ENCODE results near the gene HTR2A.

Gene HTR2A

DNA sequence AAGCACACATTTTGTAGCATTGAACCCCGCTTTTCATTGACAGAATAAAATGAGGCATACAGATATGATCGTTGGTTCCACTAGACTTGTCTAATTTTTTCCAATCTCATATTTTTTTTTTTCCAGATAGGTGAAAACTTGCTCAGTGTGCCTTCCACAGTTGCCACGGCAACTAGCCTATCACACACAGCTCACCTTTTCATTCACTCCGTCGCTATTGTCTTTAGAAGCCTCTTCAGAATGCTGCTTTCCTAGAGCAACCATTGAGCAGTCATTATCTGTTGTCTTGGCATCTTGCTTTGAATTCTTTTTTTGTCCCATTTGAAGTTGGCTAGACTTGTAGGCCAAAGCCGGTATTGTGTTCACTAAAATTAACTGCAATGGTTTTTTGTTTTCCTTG lies 62.2 kb downstream of the HTR2A start:
- Histone ChIP-seq H3K9me3 (ENCODE audit: insufficient read depth, low read length) (no peaks in the 10 kb centered on the region), H3K27ac (ENCODE audit: low read depth, low read length) (no peak overlapping the region), H3K36me3 (ENCODE audit: low read length) (no peaks in the 10 kb centered on the region), H4K20me1 (ENCODE audit: low read depth, low read length) (no peaks in the 10 kb centered on the region), H2AFZ (ENCODE audit: low read depth, low read length, severe bottlenecking) (no peak overlapping the region), H3K9me2 (replicated peaks; ENCODE audit: insufficient read depth, low read length) (no peaks in the 10 kb centered on the region), H3K4me2 (ENCODE audit: low read depth, low read length, poor library complexity, severe bottlenecking) (no peak overlapping the region), H3K79me2 (ENCODE audit: insufficient read depth, low read length) (no peaks in the 10 kb centered on the region), H3K27me3 (ENCODE audit: low read length) (no peaks in the 10 kb centered on the region), H3K4me3 (ENCODE audit: insufficient read depth, low read length, poor library complexity, severe bottlenecking) (no peak overlapping the region), H3F3A (ENCODE audit: insufficient read depth) (no peaks in the 10 kb centered on the region), H3K9ac (ENCODE audit: low read length) (no peak overlapping the region)
- TF ChIP-seq EZH2phosphoT487 (conservative IDR thresholded peaks at IDR 0.05; ENCODE audit: low read length), result no peak
- TF ChIP-seq, protein P1, sequence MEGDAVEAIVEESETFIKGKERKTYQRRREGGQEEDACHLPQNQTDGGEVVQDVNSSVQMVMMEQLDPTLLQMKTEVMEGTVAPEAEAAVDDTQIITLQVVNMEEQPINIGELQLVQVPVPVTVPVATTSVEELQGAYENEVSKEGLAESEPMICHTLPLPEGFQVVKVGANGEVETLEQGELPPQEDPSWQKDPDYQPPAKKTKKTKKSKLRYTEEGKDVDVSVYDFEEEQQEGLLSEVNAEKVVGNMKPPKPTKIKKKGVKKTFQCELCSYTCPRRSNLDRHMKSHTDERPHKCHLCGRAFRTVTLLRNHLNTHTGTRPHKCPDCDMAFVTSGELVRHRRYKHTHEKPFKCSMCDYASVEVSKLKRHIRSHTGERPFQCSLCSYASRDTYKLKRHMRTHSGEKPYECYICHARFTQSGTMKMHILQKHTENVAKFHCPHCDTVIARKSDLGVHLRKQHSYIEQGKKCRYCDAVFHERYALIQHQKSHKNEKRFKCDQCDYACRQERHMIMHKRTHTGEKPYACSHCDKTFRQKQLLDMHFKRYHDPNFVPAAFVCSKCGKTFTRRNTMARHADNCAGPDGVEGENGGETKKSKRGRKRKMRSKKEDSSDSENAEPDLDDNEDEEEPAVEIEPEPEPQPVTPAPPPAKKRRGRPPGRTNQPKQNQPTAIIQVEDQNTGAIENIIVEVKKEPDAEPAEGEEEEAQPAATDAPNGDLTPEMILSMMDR (IDR thresholded peaks at IDR 0.05; ENCODE audit: insufficient read depth, low read length, poor library complexity, severe bottlenecking), result no peak

DNA sequence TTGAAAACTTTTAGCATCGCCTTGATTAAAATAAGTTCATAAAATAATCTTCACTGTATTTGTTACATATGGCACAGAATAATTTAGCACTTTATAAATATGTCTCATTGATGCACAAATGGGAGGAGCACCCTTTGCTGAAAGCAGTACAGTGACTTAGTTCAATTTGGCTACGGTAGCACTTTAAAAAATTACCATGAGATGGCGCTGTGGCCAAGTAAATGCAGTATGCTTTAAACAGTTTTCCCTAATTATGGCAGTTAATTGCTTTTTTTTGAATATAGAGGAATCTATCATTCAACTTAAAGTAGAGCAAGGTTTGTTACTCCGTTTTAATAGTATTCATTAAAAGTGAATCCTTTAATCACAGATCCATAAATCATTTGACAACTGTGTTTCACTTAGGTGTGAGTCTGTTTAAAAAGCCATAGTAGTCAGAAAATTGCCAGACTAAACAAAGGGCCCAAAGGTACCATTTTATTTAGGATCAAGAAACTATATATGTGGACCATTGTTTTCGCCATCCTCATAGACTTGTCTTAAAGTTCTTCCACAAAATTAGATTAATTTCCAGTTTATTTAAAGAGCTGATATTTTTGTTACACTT lies 65.2 kb downstream of the HTR2A start:
- H3K4me2 ChIP-seq (ENCODE audit: low read depth, low read length, poor library complexity, severe bottlenecking), result no peak overlapping the region
- no peaks in the 10 kb centered on the region for H3K9me3 ChIP-seq (ENCODE audit: insufficient read depth, low read length)
- H3K27me3 ChIP-seq (ENCODE audit: low read length), result no peaks in the 10 kb centered on the region
- H4K20me1 ChIP-seq (ENCODE audit: low read depth, low read length), result no peaks in the 10 kb centered on the region
- no peaks in the 10 kb centered on the region for H3K9me2 ChIP-seq (replicated peaks; ENCODE audit: insufficient read depth, low read length)
- no peak overlapping the region for H2AFZ ChIP-seq (ENCODE audit: low read depth, low read length, severe bottlenecking)
- H3K4me3 ChIP-seq (ENCODE audit: insufficient read depth, low read length, poor library complexity, severe bottlenecking), result no peak overlapping the region
- no peaks in the 10 kb centered on the region for H3K79me2 ChIP-seq (ENCODE audit: insufficient read depth, low read length)
- TF ChIP-seq EZH2phosphoT487 (conservative IDR thresholded peaks at IDR 0.05; ENCODE audit: low read length), result no peak
- TF ChIP-seq, protein P1 (IDR thresholded peaks at IDR 0.05; ENCODE audit: insufficient read depth, low read length, poor library complexity, severe bottlenecking), result peak; percentile 82
- H3K27ac ChIP-seq (ENCODE audit: low read depth, low read length), result no peak overlapping the region
- no peak overlapping the region for H3K9ac ChIP-seq (ENCODE audit: low read length)
- H3F3A ChIP-seq (ENCODE audit: insufficient read depth), result no peaks in the 10 kb centered on the region
- no peaks in the 10 kb centered on the region for H3K36me3 ChIP-seq (ENCODE audit: low read length)

DNA sequence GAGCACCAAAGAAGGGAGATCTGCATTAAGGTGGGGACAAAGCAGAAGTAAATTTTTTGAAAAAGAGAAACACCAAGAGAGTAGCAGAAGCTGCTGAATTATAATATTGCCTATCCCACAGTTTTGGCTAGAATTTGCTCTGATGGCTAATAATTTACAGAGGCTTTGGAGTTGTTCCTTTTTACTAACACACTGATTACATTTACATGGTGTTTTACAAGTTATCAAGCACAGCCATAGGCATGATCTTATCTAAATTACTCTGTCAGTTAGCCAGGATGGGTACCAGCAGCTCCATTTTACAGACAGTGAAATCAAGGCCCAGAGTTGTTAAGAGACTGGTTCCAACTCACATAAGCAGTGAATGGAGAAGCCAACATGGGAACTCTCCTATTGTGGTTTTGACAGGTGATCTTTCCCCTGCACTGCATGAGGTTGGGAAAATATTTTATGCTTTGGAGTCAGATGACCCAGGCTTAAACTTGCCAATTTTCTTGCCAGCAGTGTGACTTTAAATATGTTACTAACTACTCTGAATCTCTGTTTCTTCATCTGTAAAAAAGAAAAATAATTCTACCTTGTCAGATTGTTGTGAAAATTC lies 66.3 kb downstream of the HTR2A start:
- TF ChIP-seq EZH2phosphoT487 (conservative IDR thresholded peaks at IDR 0.05; ENCODE audit: low read length), result no peak
- TF ChIP-seq, protein P1 (IDR thresholded peaks at IDR 0.05; ENCODE audit: insufficient read depth, low read length, poor library complexity, severe bottlenecking), result no peak
- Histone ChIP-seq H3K79me2 (ENCODE audit: insufficient read depth, low read length) (no peaks in the 10 kb centered on the region), H3K9ac (ENCODE audit: low read length) (no peak overlapping the region), H3K9me2 (replicated peaks; ENCODE audit: insufficient read depth, low read length) (no peaks in the 10 kb centered on the region), H3K9me3 (ENCODE audit: insufficient read depth, low read length) (no peaks in the 10 kb centered on the region), H3K36me3 (ENCODE audit: low read length) (no peaks in the 10 kb centered on the region), H3K27me3 (ENCODE audit: low read length) (no peaks in the 10 kb centered on the region), H4K20me1 (ENCODE audit: low read depth, low read length) (no peaks in the 10 kb centered on the region), H3K27ac (ENCODE audit: low read depth, low read length) (no peak overlapping the region), H2AFZ (ENCODE audit: low read depth, low read length, severe bottlenecking) (no peak overlapping the region), H3F3A (ENCODE audit: insufficient read depth) (no peaks in the 10 kb centered on the region), H3K4me2 (ENCODE audit: low read depth, low read length, poor library complexity, severe bottlenecking) (no peak overlapping the region), H3K4me3 (ENCODE audit: insufficient read depth, low read length, poor library complexity, severe bottlenecking) (no peak overlapping the region)

Measured in SU-DHL-6 (cell line).